HG03558 (cell line): ENCODE results near the gene LEMD2.

Source experiments
- ATAC-seq: cut with Tn5 transposase; IDR thresholded peaks from one replicate; pipeline ENCODE4 v1.9.1; 2021; ENCODE audit warnings: moderate number of reproducible peaks; ENCODE audit not compliant: unreplicated experiment; ENCODE audit errors: extremely low read depth

Gene LEMD2

GRCh38 chr6:33744895-33745546 lies 43.9 kb downstream of the LEMD2 start:
- ATAC-seq = no peak

DNA sequence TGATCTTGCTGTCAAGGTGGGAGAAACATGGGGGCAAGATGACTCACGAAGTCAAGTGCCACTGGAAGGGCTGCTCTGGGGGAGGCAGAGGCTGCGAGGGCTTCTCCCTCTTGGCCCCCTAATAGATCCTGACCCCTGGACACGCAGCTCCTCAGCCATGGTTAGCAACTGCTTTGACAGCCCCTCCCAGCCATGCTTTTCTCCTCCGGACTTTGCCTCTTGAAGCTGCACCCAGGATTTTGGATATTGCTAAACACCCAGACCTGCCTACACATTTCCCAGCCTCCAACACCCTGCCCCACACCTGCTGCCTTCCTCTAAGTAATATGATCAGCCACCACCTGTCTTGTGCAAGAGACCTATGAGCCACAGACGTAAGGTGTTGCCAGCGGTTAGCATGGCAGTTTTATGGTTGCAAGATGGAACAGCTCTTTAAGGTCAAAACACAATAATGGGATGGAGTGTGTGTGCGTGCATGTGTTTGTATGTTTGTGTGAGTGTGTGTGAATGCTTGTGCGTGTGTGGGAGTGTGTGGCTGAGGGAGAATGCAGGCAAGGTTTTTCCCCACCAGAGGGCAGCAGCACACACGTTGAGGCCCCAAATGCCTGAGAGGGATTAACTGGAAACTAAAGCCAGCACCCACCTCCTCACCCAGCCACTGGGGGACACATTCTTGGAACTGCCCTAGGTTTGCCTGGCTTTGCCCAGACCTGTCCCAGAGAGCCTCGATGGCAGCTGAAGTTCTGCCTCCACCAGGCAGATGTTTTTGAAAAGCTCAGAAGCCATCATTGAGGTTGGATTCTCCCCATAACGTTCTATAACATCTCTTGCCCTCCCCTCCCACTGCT lies 44.7 kb downstream of the LEMD2 start:
- no peak for ATAC-seq

DNA sequence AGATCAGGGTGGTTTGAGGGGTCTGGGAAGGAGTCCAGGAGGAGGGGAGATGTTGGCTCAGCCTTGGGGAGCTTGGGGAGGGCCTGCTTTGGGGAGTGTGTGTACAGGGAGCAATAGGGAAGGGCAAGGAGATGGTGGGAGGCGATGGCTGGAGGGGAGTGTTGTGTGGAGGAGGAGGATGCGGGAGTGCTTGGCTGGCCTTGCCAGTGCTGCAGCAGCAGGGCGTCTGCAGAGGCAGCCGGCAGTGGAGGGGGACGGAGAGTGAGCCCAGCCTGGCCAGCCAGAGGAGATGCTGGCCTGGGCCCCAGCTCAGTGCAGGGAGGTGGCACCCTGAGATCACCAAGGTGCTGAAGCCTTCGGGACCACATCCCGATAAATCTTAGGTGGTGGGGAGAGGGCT lies 46.1 kb downstream of the LEMD2 start:
- no peak for ATAC-seq

- no peak for ATAC-seq
Measured at GRCh38 chr6:33742092-33742491, 46.8 kb downstream of the LEMD2 start.

DNA sequence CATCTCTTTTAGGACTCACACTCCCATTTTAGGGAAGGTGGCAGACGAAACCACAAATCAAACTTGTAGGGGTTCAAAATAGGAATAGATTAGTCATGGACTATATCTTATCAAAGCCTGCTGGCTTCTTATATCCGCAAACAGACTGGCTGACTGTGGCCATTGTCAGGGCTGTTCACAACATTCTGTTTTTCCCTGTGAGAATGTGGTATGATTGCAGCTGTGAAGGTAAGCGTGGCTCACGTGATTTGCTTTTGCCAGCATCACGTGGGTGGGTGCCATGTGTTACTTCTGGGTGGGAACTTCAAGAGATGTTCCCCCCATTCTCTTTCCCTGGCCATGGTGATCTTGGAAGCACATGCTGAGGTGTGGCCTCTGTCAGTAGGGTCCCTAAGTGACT lies 48.1 kb downstream of the LEMD2 start:
- no peak for ATAC-seq

- no peak for ATAC-seq
Measured at GRCh38 chr6:33740204-33740608, 48.7 kb downstream of the LEMD2 start.

DNA sequence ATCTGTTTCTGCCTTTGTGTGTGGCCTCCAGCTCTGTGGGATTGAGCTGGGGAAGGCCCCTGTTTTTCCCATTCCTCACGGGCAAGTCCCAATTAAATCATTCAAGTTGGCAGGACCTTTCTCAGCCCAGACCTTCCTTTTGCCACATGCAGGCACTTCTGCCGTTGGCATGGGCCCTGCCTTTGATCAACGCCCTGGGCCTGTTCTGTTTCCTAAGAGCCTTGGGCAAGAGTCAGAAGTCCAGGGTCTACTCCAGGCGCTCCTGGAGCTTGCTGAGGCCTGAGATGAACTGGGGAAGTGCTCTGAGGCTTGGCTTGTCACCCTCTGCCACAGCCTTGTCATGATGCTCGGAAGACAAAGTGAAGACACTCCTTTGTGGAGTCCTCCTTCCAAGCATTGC lies 49.4 kb downstream of the LEMD2 start:
- ATAC-seq = no peak

- no peak for ATAC-seq
Measured at GRCh38 chr6:33738879-33739278, 50.1 kb downstream of the LEMD2 start.

GRCh38 chr6:33738153-33738552 lies 50.8 kb downstream of the LEMD2 start:
- ATAC-seq = no peak

- no peak for ATAC-seq
Measured at GRCh38 chr6:33737267-33738026, 51.5 kb downstream of the LEMD2 start.

DNA sequence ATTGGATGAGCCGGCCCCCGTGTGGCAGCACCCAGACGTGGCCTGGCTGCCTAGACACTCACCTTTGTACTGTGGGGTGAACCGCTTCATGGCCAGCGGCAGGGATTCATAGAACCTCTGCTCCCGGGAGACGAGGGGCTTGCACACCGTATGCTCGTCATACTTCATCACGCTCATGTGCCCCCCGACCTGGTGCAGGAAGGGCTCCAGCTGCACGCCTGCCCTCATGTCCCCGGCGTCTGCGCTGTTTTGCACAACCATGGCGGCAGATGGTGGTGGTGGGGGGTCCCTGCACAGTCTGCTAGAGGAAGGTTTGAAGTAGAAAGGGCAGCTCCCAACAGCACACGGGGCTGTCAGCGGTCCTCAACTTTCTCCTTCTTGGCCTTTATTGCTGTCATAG lies 53.7 kb downstream of the LEMD2 start:
- ATAC-seq = no peak

- no peak for ATAC-seq
Measured at GRCh38 chr6:33733709-33734007, 55.3 kb downstream of the LEMD2 start.

DNA sequence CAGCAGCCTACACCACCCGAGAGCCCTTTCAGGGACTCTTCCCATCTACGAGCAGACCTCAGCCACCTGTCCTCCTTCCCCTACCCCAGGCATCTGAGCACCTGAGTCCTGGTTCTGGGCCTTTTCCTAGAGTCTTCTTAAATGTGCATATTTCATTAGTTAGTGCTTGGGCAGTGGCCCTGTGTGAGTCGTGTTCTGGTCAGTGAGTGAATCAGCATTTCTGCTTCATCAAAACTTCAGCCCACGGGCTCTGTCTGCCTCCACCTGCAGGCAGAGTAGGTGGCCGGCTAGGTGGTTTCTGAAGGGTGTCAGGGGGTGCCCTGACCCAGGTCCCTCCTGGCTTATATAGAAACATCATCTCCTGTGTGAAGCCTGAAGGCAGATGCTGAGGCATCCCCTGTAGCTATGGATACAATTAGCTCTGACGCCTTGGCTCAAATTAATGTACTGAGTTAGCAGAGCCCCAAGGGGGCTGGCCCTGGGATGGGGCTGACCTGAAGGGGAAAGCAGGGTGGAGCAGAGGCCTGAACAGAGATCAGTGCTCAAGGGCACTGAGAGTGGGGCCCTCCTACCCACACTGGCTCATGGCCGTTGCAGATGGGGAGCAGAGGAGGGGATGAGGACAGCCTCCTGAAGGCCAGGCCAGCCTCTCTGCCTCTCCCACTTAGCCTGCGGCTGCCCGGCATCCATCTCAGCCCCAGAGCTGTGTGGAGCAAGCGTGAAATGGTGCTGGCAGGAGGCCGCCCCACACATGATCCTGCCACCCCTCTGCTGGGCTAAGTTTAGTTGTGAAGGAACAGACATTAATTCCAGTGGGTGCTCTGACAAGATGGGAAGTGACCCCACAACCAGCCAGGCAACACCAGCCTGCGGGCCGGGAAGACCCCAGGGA lies 55.9 kb downstream of the LEMD2 start:
- ATAC-seq = no peak

DNA sequence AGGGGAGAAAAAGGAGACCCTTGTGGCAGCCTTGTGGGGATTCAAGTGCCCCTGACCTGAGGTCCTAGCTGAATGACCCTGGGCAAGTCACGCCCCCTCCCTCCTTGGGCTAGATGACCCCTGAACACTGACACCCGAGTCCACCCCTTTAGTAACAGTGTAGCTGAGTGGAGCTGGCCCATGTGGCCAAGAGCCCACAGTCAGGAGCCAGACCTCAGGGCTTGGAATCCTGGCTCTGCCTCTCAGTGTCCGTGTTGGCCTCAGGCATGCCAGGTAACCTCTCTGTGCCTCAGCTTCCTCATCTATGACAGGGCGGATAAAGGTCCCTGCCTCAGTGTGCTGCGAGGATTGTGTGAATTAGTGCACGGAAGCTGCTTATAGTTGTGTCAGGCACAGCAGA lies 56.5 kb downstream of the LEMD2 start:
- ATAC-seq = no peak

GRCh38 chr6:33731751-33732282 lies 57.1 kb downstream of the LEMD2 start:
- no peak for ATAC-seq

- ATAC-seq = no peak
Measured at GRCh38 chr6:33731035-33731434, 57.9 kb downstream of the LEMD2 start.

- ATAC-seq = no peak
Measured at GRCh38 chr6:33730611-33731010, 58.3 kb downstream of the LEMD2 start.

DNA sequence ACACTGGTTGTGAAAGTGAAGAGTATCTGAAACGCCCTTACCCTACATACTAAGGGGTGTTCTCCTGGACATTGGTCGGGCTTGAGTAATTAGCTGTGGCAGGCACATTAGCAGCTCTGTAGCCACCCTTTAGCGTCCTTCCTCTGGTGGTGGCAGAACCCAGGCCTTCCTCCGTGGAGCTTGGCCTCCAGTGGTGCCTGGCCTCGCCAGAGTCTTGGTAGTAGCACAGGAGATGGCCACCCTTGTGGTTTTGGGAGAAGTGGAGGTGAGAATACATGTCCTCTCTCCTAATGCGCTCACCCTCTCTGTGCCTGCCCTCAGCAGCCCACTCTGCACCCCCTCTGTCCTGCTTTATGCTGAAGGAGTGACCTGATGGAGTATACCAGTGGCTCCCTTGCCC lies 59.9 kb downstream of the LEMD2 start:
- ATAC-seq = no peak

GRCh38 chr6:33728438-33728837 lies 60.5 kb downstream of the LEMD2 start:
- ATAC-seq = no peak

DNA sequence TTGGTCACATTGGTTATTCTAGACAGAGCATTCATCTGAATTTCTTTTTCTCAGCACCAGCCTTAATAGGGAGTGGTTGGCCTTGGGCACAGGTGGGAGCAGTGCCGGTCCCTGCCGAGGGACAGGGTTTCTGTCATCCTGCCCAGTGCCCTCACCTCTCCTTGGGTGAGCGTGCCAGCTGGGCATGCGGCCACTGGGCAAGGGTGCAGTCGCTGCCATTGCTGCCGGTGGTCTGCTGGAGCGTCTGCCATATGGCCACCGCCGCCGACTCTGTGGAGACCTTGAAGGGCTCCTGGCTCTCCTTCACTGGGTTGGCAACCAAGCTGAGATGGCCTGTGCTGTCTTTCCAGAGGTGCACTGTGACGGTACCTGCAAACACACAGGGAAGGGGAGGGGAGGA lies 61.0 kb downstream of the LEMD2 start:
- no peak for ATAC-seq
